ENCODE measurements around the gene ANO2. TPM values are rescaled to one million over a fixed set of nuclear protein-coding genes. Genes with fewer than 3 reads are reported as not detected.

ANO2 gene
- total and polyA plus RNA-seq, 2 donors (not counting 3 experiments of a cell fraction or from before 2014, with no cell fraction given), result 15.4 to 65.0 TPM

- no peak overlapping the region for H3K27ac ChIP-seq (ENCODE audit: insufficient read depth, low read depth, low read length)
- H3K79me2 ChIP-seq (ENCODE audit: control insufficient read depth, insufficient read depth, low read length), result no peaks in the 10 kb centered on the region
- no peaks in the 10 kb centered on the region for H3K4me1 ChIP-seq (ENCODE audit: control insufficient read depth, extremely low read depth, insufficient read depth, low read length)
- H3K9me1 ChIP-seq (replicated peaks; ENCODE audit: control insufficient read depth, extremely low read depth, insufficient read depth, low read length), result no peaks in the 10 kb centered on the region
- no peak overlapping the region for H3K4me3 ChIP-seq (replicated peaks in 1 of 3; ENCODE audit: insufficient read depth in 1 of 3, low read depth in 1 of 3, low read length in 3 of 3)
- H3K4me2 ChIP-seq (ENCODE audit: insufficient read depth, low read length), result no peak overlapping the region
- H3K27me3 ChIP-seq (ENCODE audit: control insufficient read depth in 2 of 2, insufficient read depth in 2 of 2, low read length in 2 of 2), result peaks cover 0 to 2% of the 10 kb centered on the region in 2 experiments
- ChIA-PET CTCF (no interaction called here), POLR2A (no interaction called here)
- dilution Hi-C loops (cut with MboI; ENCODE audit: extremely low pct_ligation_motif_present, low sequenced_read_pairs) (no loop called here), intact Hi-C loops (cut with micrococcal nuclease) (no loop called here)
- no peak overlapping the region for H3K9ac ChIP-seq (replicated peaks; ENCODE audit: extremely low read depth, insufficient read depth, low read length)
- BruUV-seq (replicated peaks), result no TSS peak
- H2AFZ ChIP-seq (ENCODE audit: low read depth, low read length), result no peak overlapping the region
- peaks cover 0 to 9% of the 10 kb centered on the region in 2 experiments for H3K36me3 ChIP-seq (ENCODE audit: control insufficient read depth in 2 of 2, extremely low read depth in 1 of 2, insufficient read depth in 2 of 2, low read length in 2 of 2)
- peaks cover 5% of the 10 kb centered on the region for H4K20me1 ChIP-seq (replicated peaks; ENCODE audit: control insufficient read depth, extremely low read depth, insufficient read depth, low read length)
- FAIRE-seq, result no peak
- no peaks in the 10 kb centered on the region for H3K9me3 ChIP-seq (replicated peaks; ENCODE audit: control insufficient read depth, insufficient read depth, low read length)
- TF ChIP-seq GATA2 (IDR thresholded peaks at IDR 0.05; ENCODE audit: insufficient read depth, insufficient read length, low read depth, low read length) (no peak), EZH2 (IDR thresholded peaks at IDR 0.05; ENCODE audit: borderline replicate concordance, low read depth, low read length, severe bottlenecking) (no peak), POLR2AphosphoS5 (IDR thresholded peaks at IDR 0.05; ENCODE audit: insufficient read depth, low read depth, low read length) (no peak), POLR2A (IDR thresholded peaks at IDR 0.05; ENCODE audit: low read depth, low read length) (no peak), MYC (IDR thresholded peaks at IDR 0.05; ENCODE audit: low read depth, low read length) (no peak), CTCF (IDR thresholded peaks at IDR 0.05; ENCODE audit: extremely low read depth in 1 of 2, insufficient read depth in 1 of 2, low read depth in 1 of 2, low read length in 2 of 2) (no peak), MAX (IDR thresholded peaks at IDR 0.05; ENCODE audit: insufficient read depth, insufficient read length) (no peak), FOS (IDR thresholded peaks at IDR 0.05; ENCODE audit: borderline replicate concordance, insufficient read depth, low read length) (no peak), JUN (IDR thresholded peaks at IDR 0.05; ENCODE audit: borderline replicate concordance, insufficient read depth, insufficient read length, low read depth) (no peak)
- DNase-seq (ENCODE audit: low read depth, low spot score), result no peak
Observed at GRCh38 chr12:5706247-5706646, 238.8 kb downstream of the ANO2 start.
